Endothelial cell of umbilical vein (primary cell): ENCODE results near the gene ZC3H6.

Experiments used
- CTCF ChIP-seq, 2 donors: IDR thresholded peaks; 1 replicate in 1 of 2; 2 replicates in 1 of 2; pipeline ENCODE4 v1.5.1; 2011; ENCODE audit warnings: low read length in 2 of 2, mild to moderate bottlenecking in 2 of 2, moderate library complexity in 2 of 2, control low read depth in 1 of 2, inconsistent platforms in 1 of 2, low read depth in 1 of 2; ENCODE audit not compliant: insufficient read depth in 1 of 2; ENCODE audit errors: extremely low read depth in 1 of 2
- EZH2 ChIP-seq: IDR thresholded peaks from 2 replicates; pipeline ENCODE4 v1.6.1; 2012; ENCODE audit warnings: borderline replicate concordance, low read depth, mild to moderate bottlenecking, moderate library complexity, low read length, inconsistent platforms; ENCODE audit not compliant: severe bottlenecking
- FOS ChIP-seq: IDR thresholded peaks from 2 replicates; pipeline ENCODE4 v1.6.1; 2011; ENCODE audit warnings: mild to moderate bottlenecking, low read length, moderate library complexity, borderline replicate concordance; ENCODE audit not compliant: insufficient read depth
- GATA2 ChIP-seq: IDR thresholded peaks from 2 replicates; pipeline ENCODE4 v1.7.0; 2011; ENCODE audit warnings: low read depth, mild to moderate bottlenecking, moderate library complexity, mixed read lengths, low read length; ENCODE audit not compliant: insufficient read length, insufficient read depth
- JUN ChIP-seq: IDR thresholded peaks from 2 replicates; pipeline ENCODE4 v1.6.1; 2011; ENCODE audit warnings: borderline replicate concordance, low read depth; ENCODE audit not compliant: insufficient read length, insufficient read depth
- MAX ChIP-seq: IDR thresholded peaks from 2 replicates; pipeline ENCODE4 v1.6.1; 2011; ENCODE audit not compliant: insufficient read depth, insufficient read length
- MYC ChIP-seq: IDR thresholded peaks from one replicate; pipeline ENCODE4 v1.6.1; 2011; ENCODE audit warnings: mild to moderate bottlenecking, low read depth, low read length
- POLR2A ChIP-seq: IDR thresholded peaks from 2 replicates; pipeline ENCODE4 v1.6.1; 2012; ENCODE audit warnings: low read depth, mild to moderate bottlenecking, control low read depth, low read length
- POLR2AphosphoS5 ChIP-seq: IDR thresholded peaks from 2 replicates; pipeline ENCODE4 v1.6.1; 2012; ENCODE audit warnings: low read depth, mild to moderate bottlenecking, control low read depth, low read length, moderate library complexity; ENCODE audit not compliant: insufficient read depth

- no peak for TF ChIP-seq EZH2
- no peak for TF ChIP-seq CTCF (IDR thresholded peaks at IDR 0.05; ENCODE audit: extremely low read depth in 1 of 2, insufficient read depth in 1 of 2, low read depth in 1 of 2, low read length in 2 of 2)
- no peak for TF ChIP-seq POLR2AphosphoS5
- no peak for TF ChIP-seq MAX
- no peak for TF ChIP-seq MYC
- TF ChIP-seq FOS = no peak
- TF ChIP-seq POLR2A = no peak
- no peak for TF ChIP-seq GATA2
- TF ChIP-seq JUN = no peak
Measured at GRCh38 chr2:112342067-112342550, 66.7 kb downstream of the ZC3H6 start.
